ENCODE results near the gene ZMYND8. TPM values are rescaled to one million over a fixed set of nuclear protein-coding genes. Genes with fewer than 3 reads are reported as not detected.
"Not testable (repeated sequence)": the region's sequence is repeated elsewhere in the genome, so short reads cannot be mapped to it uniquely, and the experiment has no call there.

The ZMYND8 gene
- total RNA-seq, 1 donor from 2014 or later = 31.9 TPM

GRCh38 chr20:47209982-47210381 lies 146.5 kb downstream of the ZMYND8 start:
- DNase-seq (ENCODE audit: low spot score) = no peak
- peaks cover 7% of the 10 kb centered on the region for H3K4me1 Mint-ChIP-seq (ENCODE audit: low read depth)
- no peaks in the 10 kb centered on the region for H3K27me3 Mint-ChIP-seq (ENCODE audit: low read depth)
- H3K36me3 Mint-ChIP-seq (ENCODE audit: low read depth) = peaks cover 11% of the 10 kb centered on the region
- H3K9me3 Mint-ChIP-seq (ENCODE audit: low read depth) = no peaks in the 10 kb centered on the region
- H3K4me3 Mint-ChIP-seq (ENCODE audit: unreplicated experiment) = no peak overlapping the region
- no peak overlapping the region for H3K27ac Mint-ChIP-seq (ENCODE audit: unreplicated experiment)
- TF ChIP-seq CTCF (IDR thresholded peaks at IDR 0.05) = no peak

DNA sequence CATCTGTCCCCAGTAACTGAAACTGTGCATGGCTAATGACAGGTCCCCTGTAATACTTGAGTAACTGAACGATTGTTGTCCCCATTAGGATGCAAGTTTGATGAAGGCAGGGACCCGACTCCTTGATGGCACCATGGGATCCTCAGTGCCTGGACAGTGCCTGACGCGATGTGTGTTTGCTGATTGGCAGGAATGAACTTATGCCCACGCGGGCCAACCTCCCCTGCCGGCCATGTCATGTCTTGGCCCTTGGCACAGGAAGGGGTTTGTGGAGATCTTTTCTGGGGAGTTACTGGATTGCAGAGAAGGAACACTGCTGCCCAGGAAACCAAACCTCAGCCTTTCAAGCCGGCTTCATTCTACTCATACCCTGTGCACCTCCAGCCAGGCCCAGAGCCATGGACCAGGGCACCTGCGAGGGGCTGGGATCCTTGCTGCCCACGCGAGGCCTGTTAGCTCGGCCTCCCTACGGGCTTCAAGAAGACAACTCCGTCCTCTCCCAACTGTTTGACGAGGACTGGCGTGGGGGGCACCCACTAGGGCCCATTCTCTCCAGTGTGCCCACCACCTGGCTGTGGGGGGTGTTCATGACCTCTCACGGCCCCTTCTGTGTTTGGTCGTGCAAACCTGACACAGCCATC lies 147.8 kb downstream of the ZMYND8 start:
- DNase-seq (ENCODE audit: low spot score) = no peak
- no peak overlapping the region for H3K4me3 Mint-ChIP-seq (ENCODE audit: unreplicated experiment)
- H3K36me3 Mint-ChIP-seq (ENCODE audit: low read depth) = peaks cover 11% of the 10 kb centered on the region
- peaks cover 9% of the 10 kb centered on the region for H3K4me1 Mint-ChIP-seq (ENCODE audit: low read depth)
- no peak for TF ChIP-seq CTCF (IDR thresholded peaks at IDR 0.05)
- no peaks in the 10 kb centered on the region for H3K9me3 Mint-ChIP-seq (ENCODE audit: low read depth)
- H3K27me3 Mint-ChIP-seq (ENCODE audit: low read depth) = no peaks in the 10 kb centered on the region
- no peak overlapping the region for H3K27ac Mint-ChIP-seq (ENCODE audit: unreplicated experiment)

DNA sequence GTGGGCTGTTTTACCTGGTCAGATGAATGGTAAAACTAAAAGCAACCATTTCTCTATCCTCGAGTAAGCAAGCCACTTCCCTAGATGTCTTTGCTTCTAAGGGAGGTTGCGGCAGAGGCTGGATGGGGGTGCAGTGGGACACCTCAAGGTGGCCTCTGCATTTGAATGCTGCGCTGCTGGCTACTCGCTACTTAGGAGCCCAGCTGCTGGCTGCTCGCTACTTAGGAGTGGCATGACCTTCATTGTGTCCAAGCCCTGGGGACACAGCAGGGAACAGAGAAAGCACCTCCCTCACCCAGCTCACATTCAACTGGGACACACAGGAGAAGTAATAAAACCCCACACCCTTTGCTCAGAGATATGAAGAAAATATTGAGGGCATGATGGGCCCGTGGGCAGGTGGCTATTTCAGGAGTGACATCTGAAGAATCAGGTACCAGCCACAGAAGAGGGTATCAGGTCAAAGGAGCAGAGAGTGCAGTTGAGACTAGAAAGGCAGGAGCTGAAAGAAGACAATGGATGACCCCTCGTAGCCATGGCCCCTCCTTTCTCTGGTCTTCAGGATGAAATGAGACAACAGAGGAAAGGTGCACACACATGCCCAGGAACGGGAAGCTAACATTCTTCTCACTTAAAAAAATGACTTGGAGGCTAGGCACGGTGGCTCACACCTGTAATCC lies 149.4 kb downstream of the ZMYND8 start:
- peaks cover 9% of the 10 kb centered on the region for H3K4me1 Mint-ChIP-seq (ENCODE audit: low read depth)
- TF ChIP-seq CTCF (IDR thresholded peaks at IDR 0.05) = no peak
- H3K36me3 Mint-ChIP-seq (ENCODE audit: low read depth) = peaks cover 11% of the 10 kb centered on the region
- no peak overlapping the region for H3K4me3 Mint-ChIP-seq (ENCODE audit: unreplicated experiment)
- DNase-seq (ENCODE audit: low spot score) = no peak
- no peaks in the 10 kb centered on the region for H3K27me3 Mint-ChIP-seq (ENCODE audit: low read depth)
- no peaks in the 10 kb centered on the region for H3K9me3 Mint-ChIP-seq (ENCODE audit: low read depth)
- H3K27ac Mint-ChIP-seq (ENCODE audit: unreplicated experiment) = no peak overlapping the region

DNA sequence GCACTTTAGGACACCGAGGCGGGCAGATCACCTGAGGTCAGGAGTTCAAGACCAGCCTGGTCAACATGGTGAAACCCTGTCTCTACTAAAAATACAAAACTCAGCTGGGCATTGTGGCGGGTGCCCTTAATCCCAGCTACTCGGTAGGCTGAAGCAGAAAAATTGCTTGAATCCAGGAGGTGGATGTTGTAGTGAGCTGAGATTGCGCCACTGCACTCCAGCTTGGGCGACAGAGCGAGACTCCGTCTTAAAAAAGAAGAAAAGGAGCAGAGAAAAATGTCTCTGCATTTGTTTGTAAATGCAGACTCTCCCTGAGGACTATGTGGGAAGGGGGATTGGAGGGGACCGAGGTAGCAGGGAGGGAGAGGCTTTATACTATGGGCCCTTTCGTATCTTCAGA lies 149.9 kb downstream of the ZMYND8 start:
- H3K4me1 Mint-ChIP-seq (ENCODE audit: low read depth); H3K9me3 Mint-ChIP-seq (ENCODE audit: low read depth); H3K27me3 Mint-ChIP-seq (ENCODE audit: low read depth); DNase-seq (ENCODE audit: low spot score); H3K27ac Mint-ChIP-seq (ENCODE audit: unreplicated experiment); H3K4me3 Mint-ChIP-seq (ENCODE audit: unreplicated experiment): not testable (repeated sequence)
- H3K36me3 Mint-ChIP-seq (ENCODE audit: low read depth) = peaks cover 11% of the 10 kb centered on the region

GRCh38 chr20:47205577-47206123 lies 150.8 kb downstream of the ZMYND8 start:
- peak; percentile 80 for TF ChIP-seq CTCF (IDR thresholded peaks at IDR 0.05)
- no peak for DNase-seq (ENCODE audit: low spot score)
- peaks cover 11% of the 10 kb centered on the region for H3K36me3 Mint-ChIP-seq (ENCODE audit: low read depth)
- H3K4me1 Mint-ChIP-seq (ENCODE audit: low read depth) = peaks cover 9% of the 10 kb centered on the region
- H3K9me3 Mint-ChIP-seq (ENCODE audit: low read depth) = no peaks in the 10 kb centered on the region
- peak overlapping the region; percentile 25 for H3K27ac Mint-ChIP-seq (ENCODE audit: unreplicated experiment)
- H3K27me3 Mint-ChIP-seq (ENCODE audit: low read depth) = no peaks in the 10 kb centered on the region
- H3K4me3 Mint-ChIP-seq (ENCODE audit: unreplicated experiment) = no peak overlapping the region

GRCh38 chr20:47204850-47205122 lies 151.7 kb downstream of the ZMYND8 start:
- H3K9me3 Mint-ChIP-seq (ENCODE audit: low read depth); H3K27ac Mint-ChIP-seq (ENCODE audit: unreplicated experiment); H3K4me3 Mint-ChIP-seq (ENCODE audit: unreplicated experiment); DNase-seq (ENCODE audit: low spot score); H3K27me3 Mint-ChIP-seq (ENCODE audit: low read depth); H3K36me3 Mint-ChIP-seq (ENCODE audit: low read depth); H3K4me1 Mint-ChIP-seq (ENCODE audit: low read depth): not testable (repeated sequence)
